Naive B cell (primary cell): ENCODE measurements around the gene SMOC2. TPM values are rescaled to one million over a fixed set of nuclear protein-coding genes. Genes with fewer than 3 reads are reported as not detected.

Experiments used
- ATAC-seq, 2 donors: fragments of 150-1000 bp; cut with Tn5 transposase; 2 replicates each; pipeline ENCODE4 v1.10.0; 2021; ENCODE audit warnings: low read depth in 2 of 2, mild to moderate bottlenecking in 2 of 2, moderate library complexity in 2 of 2
- DNase-seq: peaks from one replicate; pipeline ENCODE4 v3.0.0; 2022
- H3K27ac Mint-ChIP-seq, 6 donors: one replicate each; pipeline ENCODE4 v1.8.0; 2020 to 2022; ENCODE audit warnings: mild to moderate bottlenecking in 6 of 6, mixed read lengths in 6 of 6, moderate library complexity in 5 of 6, inconsistent platforms in 2 of 6
- H3K27me3 Mint-ChIP-seq, 3 donors: one replicate each; pipeline ENCODE4 v1.8.0; 2021 to 2022; ENCODE audit warnings: mixed read lengths in 3 of 3, mild to moderate bottlenecking in 1 of 3
- H3K36me3 Mint-ChIP-seq, 2 donors: one replicate each; pipeline ENCODE4 v1.8.0; 2020 to 2022; ENCODE audit warnings: mixed read lengths in 2 of 2, inconsistent platforms in 1 of 2, mild to moderate bottlenecking in 1 of 2
- H3K4me1 Mint-ChIP-seq, 3 donors: one replicate each; pipeline ENCODE4 v1.8.0; 2020 to 2022; ENCODE audit warnings: mixed read lengths in 3 of 3, inconsistent platforms in 1 of 3, mild to moderate bottlenecking in 1 of 3, moderate library complexity in 1 of 3
- H3K4me3 Mint-ChIP-seq, 8 donors: one replicate each; pipeline ENCODE4 v1.8.0; 2020 to 2022; ENCODE audit warnings: mild to moderate bottlenecking in 8 of 8, mixed read lengths in 8 of 8, moderate library complexity in 8 of 8, inconsistent platforms in 2 of 8
- H3K9me3 Mint-ChIP-seq, 7 donors: one replicate each; pipeline ENCODE4 v1.8.0; 2020 to 2022; ENCODE audit warnings: mixed read lengths in 7 of 7, mild to moderate bottlenecking in 5 of 7, inconsistent platforms in 2 of 7, moderate library complexity in 1 of 7
- polyA plus RNA-seq, 6 donors: library from polyadenylated mRNA; unstranded; fragments of 300-500 nt; fragmentation: Illumina TruSeq; gene quantifications; one replicate each; pipeline ENCODE4 v1.2.3, GENCODE V29; 2021; ENCODE audit warnings: low read depth in 6 of 6

The SMOC2 gene, protein sequence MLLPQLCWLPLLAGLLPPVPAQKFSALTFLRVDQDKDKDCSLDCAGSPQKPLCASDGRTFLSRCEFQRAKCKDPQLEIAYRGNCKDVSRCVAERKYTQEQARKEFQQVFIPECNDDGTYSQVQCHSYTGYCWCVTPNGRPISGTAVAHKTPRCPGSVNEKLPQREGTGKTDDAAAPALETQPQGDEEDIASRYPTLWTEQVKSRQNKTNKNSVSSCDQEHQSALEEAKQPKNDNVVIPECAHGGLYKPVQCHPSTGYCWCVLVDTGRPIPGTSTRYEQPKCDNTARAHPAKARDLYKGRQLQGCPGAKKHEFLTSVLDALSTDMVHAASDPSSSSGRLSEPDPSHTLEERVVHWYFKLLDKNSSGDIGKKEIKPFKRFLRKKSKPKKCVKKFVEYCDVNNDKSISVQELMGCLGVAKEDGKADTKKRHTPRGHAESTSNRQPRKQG
- under 1 TPM in 4 of 6 donors, not detected in 2; 0.12 to 0.34 (median 0.13) TPM for polyA plus RNA-seq

DNA sequence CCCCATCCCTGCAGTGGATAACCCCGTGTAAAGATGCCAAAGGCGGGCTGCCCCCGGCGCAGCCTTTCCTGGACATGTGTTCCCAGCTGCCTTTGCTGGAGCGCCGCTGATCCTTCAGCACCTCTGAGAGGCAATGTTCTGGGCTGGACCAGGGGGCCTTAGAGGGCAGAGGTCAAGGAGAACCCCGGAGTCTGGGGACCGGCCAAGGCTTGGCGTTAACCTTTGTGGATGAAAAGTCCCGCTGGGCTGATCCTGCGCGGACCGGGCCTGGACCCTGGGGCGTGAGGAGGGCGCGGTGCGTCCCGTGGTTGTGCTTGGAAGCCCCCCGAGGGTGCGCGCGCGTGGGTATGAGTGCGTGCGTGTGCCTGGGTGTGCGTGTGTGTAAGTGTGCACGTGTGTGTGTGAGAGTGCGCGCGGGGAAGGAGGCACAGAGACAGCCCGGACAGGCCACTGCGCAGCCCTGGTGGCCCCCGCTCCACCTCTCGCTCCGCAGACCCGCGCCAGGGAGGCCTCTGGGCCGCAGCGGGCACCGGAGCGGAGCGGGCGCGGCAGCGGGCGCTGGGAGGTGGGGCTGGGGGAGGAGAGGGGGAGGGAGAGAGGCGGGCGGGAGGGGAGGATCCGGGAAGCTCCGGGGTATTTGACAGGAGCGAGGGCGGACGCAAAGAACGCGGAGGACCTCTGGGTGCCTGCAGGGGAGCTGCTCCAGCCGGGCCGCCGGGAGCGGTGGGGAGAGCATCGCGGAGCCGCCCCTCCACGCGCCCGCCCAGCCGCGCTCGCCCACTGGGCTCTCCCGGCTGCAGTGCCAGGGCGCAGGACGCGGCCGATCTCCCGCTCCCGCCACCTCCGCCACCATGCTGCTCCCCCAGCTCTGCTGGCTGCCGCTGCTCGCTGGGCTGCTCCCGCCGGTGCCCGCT, at the start of gene SMOC2:
Gene SMOC2 (plus strand): TSS at position 665 of the 914 bp plus-strand sequence. CDS start 187 bp downstream, at position 852.
- ATAC-seq (no peak), DNase-seq (no peak)
- Mint-ChIP-seq H3K27ac (no peak within 1 kb of the TSS), H3K9me3 (peaks cover 0 to 10% (median 0%) of the 10 kb centered on the region in 7 donors), H3K27me3 (peaks cover 53 to 67% (median 57%) of the 10 kb centered on the region in 3 donors), H3K36me3 (peaks cover 0 to 6% of the 10 kb centered on the region in 2 donors), H3K4me3 (no peak within 1 kb of the TSS), H3K4me1 (peaks cover 0 to 3% (median 0%) of the 10 kb centered on the region in 3 donors)

DNA sequence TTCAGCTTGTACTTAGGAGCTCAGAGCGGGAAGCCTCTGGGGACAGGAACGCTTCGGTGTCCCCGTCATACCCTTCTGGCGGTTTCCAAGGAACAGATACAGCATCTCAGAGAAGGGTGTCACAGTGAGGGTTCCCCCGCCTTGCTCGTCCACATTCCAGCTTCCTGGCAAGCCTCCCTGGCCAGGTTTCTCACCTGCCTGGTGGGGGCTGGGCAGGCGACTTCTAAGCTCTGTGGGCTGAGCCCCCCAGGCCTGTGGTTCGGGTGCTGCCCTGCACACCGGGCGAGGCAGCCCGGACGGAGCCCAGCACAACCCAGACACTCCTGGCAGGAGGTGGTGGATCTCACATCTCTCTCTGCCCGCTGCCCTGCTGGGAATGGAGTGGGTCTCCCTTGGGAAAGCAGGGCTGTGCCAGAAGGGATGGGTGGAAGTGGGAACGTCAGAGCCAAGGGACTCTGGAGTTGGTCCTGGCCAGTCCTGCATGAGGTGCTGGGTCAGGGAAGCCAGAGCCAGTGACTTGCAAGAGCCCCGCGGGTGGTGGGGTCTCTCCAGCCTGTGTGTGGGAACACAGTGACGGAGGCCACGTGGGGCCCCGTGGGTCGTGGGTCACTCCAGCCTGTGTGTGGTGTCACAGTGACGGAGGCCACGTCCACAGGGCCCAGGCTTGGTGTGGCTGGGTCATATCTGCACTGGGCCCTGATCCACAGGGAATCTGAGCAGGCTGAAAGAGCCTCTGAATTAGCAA, 47.7 kb upstream of the SMOC2 start:
- ATAC-seq (no peak), DNase-seq (no peak)
- no peak overlapping the region for H3K4me3 Mint-ChIP-seq
- peaks cover 0 to 5% (median 2%) of the 10 kb centered on the region in 7 donors for H3K9me3 Mint-ChIP-seq
- peaks cover 0 to 6% (median 0%) of the 10 kb centered on the region in 3 donors for H3K4me1 Mint-ChIP-seq
- peaks cover 0 to 5% (median 0%) of the 10 kb centered on the region in 3 donors for H3K27me3 Mint-ChIP-seq
- no peaks in the 10 kb centered on the region for H3K36me3 Mint-ChIP-seq
- no peak overlapping the region for H3K27ac Mint-ChIP-seq

DNA sequence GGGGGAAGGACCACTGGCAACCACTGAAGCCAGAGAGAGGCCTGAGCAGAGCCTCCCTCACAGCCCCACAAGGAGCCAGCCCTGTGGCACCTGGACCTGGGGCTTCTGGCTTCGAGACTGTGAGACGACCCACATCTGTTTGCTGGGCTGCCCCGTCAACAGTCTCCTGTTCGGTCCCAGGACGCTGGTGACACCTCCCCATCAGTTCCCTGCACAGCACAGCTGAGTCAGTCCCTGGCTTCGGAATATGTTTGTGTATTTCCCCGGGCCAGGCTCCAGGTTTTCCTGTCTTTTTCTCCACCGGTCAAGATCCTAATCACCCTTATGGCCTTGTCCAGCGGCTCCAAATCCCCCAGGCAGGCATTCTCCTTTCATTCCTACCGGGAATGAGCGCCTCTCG, 46.4 kb upstream of the SMOC2 start:
- ATAC-seq (no peak), DNase-seq (no peak)
- H3K27me3 Mint-ChIP-seq: peaks cover 0 to 5% (median 0%) of the 10 kb centered on the region in 3 donors
- no peak overlapping the region for H3K27ac Mint-ChIP-seq
- H3K9me3 Mint-ChIP-seq: peaks cover 0 to 7% (median 3%) of the 10 kb centered on the region in 7 donors
- no peaks in the 10 kb centered on the region for H3K36me3 Mint-ChIP-seq
- H3K4me3 Mint-ChIP-seq: no peak overlapping the region
- H3K4me1 Mint-ChIP-seq: peaks cover 0 to 6% (median 0%) of the 10 kb centered on the region in 3 donors

DNA sequence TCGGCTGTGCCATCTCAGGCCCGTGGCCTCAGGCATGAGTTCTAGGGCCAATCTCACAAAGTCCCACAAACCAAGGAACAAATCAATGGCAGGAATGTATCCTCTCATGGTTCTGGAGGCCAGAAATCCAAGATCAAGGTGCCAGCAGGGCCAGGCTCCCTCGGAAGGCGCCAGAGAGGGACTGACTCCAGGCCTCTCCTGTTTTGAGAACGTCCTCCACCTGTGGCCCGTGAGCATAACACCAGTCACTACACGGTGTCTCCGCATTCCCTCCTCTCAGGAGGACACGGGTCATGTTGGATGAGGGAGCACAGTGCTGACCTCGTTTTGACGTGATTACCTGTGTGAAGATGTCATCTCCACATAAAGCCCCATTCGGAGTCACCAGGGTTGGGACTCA, 45.0 kb upstream of the SMOC2 start:
- no peak for ATAC-seq
- no peak for DNase-seq
- Mint-ChIP-seq H3K4me3 (no peak overlapping the region), H3K27me3 (peaks cover 0 to 5% (median 0%) of the 10 kb centered on the region in 3 donors), H3K9me3 (peaks cover 0 to 11% (median 5%) of the 10 kb centered on the region in 7 donors), H3K36me3 (no peaks in the 10 kb centered on the region), H3K27ac (no peak overlapping the region), H3K4me1 (peaks cover 0 to 6% (median 0%) of the 10 kb centered on the region in 3 donors)

DNA sequence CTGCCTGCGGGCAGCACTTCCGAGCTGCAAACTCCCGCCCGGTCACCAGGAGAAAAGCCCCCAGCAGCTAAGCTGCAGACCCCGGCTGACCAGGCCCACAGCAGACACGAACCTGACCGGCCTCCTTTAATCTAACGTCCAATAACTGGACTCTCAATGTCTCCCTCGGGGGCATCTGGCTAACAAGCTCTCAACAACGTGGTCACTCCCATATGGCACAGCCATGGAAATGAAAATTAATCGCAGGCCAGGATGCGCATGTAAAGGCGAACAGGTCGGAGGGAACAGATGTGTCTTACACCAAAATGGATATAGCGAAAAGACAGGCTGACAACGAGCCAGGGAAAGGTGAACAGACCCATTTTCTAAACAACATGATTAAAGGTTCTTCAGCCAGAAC, 44.4 kb upstream of the SMOC2 start:
- no peak for DNase-seq
- ATAC-seq: no peak
- peaks cover 0 to 4% (median 0%) of the 10 kb centered on the region in 3 donors for H3K4me1 Mint-ChIP-seq
- no peak overlapping the region for H3K27ac Mint-ChIP-seq
- peaks cover 0 to 11% (median 5%) of the 10 kb centered on the region in 7 donors for H3K9me3 Mint-ChIP-seq
- no peak overlapping the region for H3K4me3 Mint-ChIP-seq
- peaks cover 0 to 5% (median 0%) of the 10 kb centered on the region in 3 donors for H3K27me3 Mint-ChIP-seq
- H3K36me3 Mint-ChIP-seq: no peaks in the 10 kb centered on the region

DNA sequence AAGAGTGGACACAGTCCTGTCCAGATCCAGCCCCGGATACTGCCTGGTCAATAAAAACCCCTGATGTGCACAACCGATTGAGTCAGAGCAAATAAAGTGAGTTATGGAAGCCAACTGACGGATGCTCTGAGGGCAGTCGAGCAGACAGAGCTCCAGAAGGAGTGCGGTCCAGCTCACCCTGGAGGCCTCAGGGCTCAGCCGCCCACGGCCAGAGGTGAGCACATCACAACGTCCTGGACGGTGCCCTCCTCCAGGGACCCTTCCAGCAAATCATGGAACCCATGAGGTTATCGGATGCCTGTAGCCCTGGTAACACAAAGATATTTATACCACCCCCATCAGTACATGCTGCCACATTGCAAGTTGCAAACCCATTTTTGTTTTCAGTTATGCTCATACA, 44.0 kb upstream of the SMOC2 start:
- Mint-ChIP-seq H3K27ac (no peak overlapping the region), H3K27me3 (peaks cover 0 to 5% (median 0%) of the 10 kb centered on the region in 3 donors), H3K36me3 (no peaks in the 10 kb centered on the region), H3K4me3 (no peak overlapping the region), H3K9me3 (peaks cover 0 to 15% (median 5%) of the 10 kb centered on the region in 7 donors), H3K4me1 (peaks cover 0 to 4% (median 0%) of the 10 kb centered on the region in 3 donors)
- ATAC-seq: no peak
- no peak for DNase-seq

DNA sequence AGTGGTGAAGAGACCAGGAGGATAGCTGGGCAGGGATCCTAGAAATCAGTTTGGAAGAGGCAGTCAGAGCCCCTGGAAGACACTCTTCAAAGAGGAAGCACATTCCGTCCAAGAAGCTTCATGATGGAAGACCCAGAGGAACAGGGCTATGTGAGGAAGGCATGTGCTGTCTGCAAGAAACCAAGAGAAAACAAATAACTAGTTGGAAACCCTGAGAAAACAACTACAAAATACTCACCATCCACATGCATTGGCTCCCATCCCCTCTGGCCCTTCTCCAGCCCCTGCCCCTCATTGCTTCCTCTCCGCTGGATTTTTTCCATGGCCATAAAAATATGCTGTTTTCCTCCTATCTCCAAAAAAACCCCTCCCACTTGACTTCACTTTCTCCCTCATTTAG, 40.9 kb upstream of the SMOC2 start:
- no peak for ATAC-seq
- Mint-ChIP-seq H3K4me1 (no peaks in the 10 kb centered on the region), H3K36me3 (no peaks in the 10 kb centered on the region), H3K4me3 (no peak overlapping the region), H3K9me3 (peaks cover 0 to 15% (median 5%) of the 10 kb centered on the region in 7 donors), H3K27ac (no peak overlapping the region), H3K27me3 (no peaks in the 10 kb centered on the region)
- DNase-seq: no peak

DNA sequence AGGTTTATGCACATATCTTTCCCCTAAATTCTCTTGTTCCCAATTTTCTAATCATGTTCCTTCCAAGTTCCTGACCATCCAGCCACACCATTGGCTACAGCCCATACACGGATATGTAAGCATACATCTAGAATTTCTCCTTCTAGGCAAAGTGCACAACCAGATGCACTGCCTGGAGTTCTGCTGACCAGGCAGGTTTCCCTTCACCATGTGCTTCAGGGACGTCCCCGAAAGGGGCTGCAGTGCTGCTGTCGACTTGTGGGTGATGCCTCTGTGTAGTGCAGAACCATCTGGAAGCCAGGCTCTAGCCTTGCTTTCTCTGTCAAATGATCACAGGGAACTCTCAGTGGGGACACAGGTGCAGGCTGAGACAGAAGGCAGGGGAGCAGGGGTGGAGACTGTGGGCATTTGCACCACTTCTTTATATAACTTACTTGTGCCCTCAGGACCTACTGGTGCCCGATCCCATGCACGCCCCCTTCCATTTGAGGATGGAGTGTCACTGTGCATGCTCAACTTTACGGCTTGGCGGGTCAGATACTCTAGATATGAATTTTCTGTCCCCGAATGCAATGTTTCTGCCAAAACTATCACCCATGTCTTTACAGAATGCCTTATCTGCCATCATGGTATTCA, 37.5 kb upstream of the SMOC2 start:
- ATAC-seq: no peak
- no peaks in the 10 kb centered on the region for H3K27me3 Mint-ChIP-seq
- no peak overlapping the region for H3K4me3 Mint-ChIP-seq
- no peak for DNase-seq
- peaks cover 0 to 17% (median 2%) of the 10 kb centered on the region in 7 donors for H3K9me3 Mint-ChIP-seq
- no peak overlapping the region for H3K27ac Mint-ChIP-seq
- no peaks in the 10 kb centered on the region for H3K36me3 Mint-ChIP-seq
- H3K4me1 Mint-ChIP-seq: no peaks in the 10 kb centered on the region

DNA sequence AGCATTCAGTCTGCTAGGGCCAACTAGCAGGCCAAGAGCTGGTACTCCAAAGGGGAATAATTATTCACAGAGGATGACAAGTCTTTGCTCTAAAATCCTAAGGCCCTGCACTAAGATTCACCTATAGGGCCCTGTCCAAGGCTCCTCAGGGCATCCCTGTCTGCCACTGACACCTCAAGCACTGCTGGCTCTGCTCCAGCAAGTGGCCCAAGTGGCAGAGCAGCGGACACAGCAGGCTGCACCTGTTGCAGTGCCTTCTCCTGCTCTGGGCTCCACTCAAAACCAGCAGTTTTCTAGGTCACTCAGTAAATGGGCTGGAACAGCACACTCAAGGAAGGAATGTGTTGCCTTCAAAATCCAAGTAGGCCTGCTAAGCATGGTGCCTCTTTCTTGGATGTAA, 36.4 kb upstream of the SMOC2 start:
- Mint-ChIP-seq H3K27me3 (no peaks in the 10 kb centered on the region), H3K9me3 (peaks cover 0 to 17% (median 2%) of the 10 kb centered on the region in 7 donors), H3K4me3 (no peak overlapping the region), H3K27ac (no peak overlapping the region), H3K4me1 (no peaks in the 10 kb centered on the region), H3K36me3 (no peaks in the 10 kb centered on the region)
- ATAC-seq: no peak
- DNase-seq: no peak

DNA sequence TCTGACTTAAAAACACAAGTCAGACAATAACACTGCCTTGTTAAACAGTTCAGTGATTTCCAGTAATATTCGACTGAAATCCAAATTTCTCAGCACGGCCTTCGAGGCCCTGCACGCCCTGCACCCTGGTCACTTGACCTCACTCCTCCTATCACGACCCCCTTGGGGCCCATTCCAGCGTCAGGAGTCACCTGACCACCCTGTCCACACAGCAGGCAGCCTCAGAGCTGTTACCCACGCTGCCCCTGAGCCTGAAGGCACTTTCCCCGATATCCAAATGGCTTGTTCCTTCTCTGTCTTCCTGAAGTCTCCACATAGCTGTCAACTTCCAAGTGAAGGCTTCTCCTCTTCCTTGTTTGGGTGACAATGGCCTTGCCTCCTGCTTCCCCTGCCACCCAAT, 33.1 kb upstream of the SMOC2 start:
- H3K4me3 Mint-ChIP-seq: no peak overlapping the region
- H3K27me3 Mint-ChIP-seq: no peaks in the 10 kb centered on the region
- peaks cover 0 to 10% (median 0%) of the 10 kb centered on the region in 7 donors for H3K9me3 Mint-ChIP-seq
- H3K4me1 Mint-ChIP-seq: no peaks in the 10 kb centered on the region
- no peak overlapping the region for H3K27ac Mint-ChIP-seq
- ATAC-seq (no peak), DNase-seq (no peak)
- no peaks in the 10 kb centered on the region for H3K36me3 Mint-ChIP-seq

DNA sequence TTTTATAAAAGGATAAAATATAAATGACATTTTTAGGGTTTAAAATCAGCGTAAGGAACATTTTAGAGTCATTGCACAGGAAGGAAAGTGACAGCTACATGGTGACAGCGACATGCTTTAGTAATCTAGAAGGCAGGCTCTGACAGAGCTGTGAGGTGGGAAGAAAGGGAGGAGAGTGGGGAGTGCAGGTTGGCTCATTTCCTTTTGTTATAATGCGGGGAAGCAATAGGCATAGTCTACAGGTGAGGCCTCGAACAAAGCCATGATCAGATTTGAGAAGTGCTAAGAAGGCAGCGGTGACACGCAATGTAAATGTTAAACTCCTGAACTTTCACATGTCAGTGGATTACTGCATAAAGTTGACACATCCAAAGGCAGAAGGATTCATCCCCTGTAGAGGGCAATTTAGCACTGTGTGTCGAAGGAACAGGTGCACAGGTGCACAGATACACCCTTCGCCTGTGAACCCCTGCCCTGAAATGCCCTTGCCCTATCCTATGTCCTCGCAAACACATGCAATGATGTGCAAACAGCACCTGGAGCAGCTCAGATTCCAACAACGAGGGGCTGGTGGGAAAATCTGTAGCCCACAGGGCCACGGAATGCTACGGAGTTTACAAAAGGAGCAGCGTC, 32.4 kb upstream of the SMOC2 start:
- DNase-seq (no peak), ATAC-seq (no peak)
- H3K4me1 Mint-ChIP-seq: no peaks in the 10 kb centered on the region
- no peak overlapping the region for H3K27ac Mint-ChIP-seq
- peaks cover 0 to 10% (median 0%) of the 10 kb centered on the region in 7 donors for H3K9me3 Mint-ChIP-seq
- H3K27me3 Mint-ChIP-seq: no peaks in the 10 kb centered on the region
- no peaks in the 10 kb centered on the region for H3K36me3 Mint-ChIP-seq
- H3K4me3 Mint-ChIP-seq: no peak overlapping the region

DNA sequence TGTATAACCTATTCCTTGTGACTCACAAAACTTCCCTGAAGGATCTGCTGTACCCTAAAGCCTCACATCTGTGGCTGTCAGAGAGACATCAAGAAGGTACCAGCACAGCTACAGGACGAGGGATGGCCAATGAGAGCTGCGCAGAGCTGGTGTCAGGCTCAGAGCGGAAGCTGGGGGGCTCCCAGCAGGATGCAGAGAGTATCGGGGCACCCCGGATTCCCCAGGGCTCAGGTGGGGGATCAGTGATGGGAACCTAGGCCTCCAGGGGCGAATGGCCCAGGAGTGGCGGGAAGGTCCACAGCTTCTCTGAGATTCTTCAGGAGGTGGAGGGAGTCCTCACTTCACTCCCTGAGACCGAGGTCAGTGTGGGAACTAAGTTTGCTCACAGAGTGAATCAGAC, 30.9 kb upstream of the SMOC2 start:
- Mint-ChIP-seq H3K27me3 (no peaks in the 10 kb centered on the region), H3K27ac (no peak overlapping the region), H3K4me3 (no peak overlapping the region), H3K4me1 (no peaks in the 10 kb centered on the region), H3K9me3 (peaks cover 0 to 10% (median 0%) of the 10 kb centered on the region in 7 donors), H3K36me3 (no peaks in the 10 kb centered on the region)
- DNase-seq: no peak
- no peak for ATAC-seq
